ENCODE data around the gene ASIC2.

Gene ASIC2

GRCh38 chr17:33055746-33056145, 237.3 kb downstream of the ASIC2 start:
- H3K4me3 ChIP-seq (ENCODE audit: low read depth, low read length) = no peak overlapping the region
- DNase-seq (ENCODE audit: low read depth, low spot score) = no peak
- TF ChIP-seq CTCF (IDR thresholded peaks at IDR 0.05; ENCODE audit: insufficient read depth, low read length, missing control alignments) = no peak
- CTCF ChIA-PET = interaction anchor here (0.9 to 2.9 kb wide), 3 partner anchors 11 to 273 kb away, joined by 3 to 8 read pairs (median 4); no protein-coding TSS in a partner anchor
- POLR2A ChIA-PET = no interaction called here

DNA sequence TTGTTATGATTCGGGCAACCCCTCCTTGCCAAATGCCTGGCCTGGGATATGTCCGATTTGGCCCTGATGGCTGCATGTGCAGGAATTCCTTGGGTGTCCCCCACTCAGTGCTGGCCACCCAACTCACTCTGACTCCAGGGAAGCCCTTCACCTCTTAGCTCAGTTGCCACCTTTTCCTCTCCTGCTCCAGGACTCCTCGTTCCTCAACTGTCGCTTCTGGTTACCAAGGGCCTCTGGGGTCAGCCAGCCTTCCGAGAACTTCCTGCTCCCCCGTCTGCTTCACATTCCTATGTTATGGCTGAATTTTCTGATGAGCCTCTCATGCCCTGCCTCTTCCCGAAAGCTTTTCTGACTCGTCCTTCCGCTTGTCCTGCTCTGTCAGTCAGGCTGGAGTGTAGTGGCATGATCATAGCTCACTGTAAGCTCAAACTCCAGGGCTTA, 237.9 kb downstream of the ASIC2 start:
- ChIA-PET POLR2A (no interaction called here), CTCF (interaction anchor here (1.0 to 2.9 kb wide), 3 partner anchors 11 to 272 kb away, joined by 3 to 8 read pairs (median 3); no protein-coding TSS in a partner anchor)
- DNase-seq (ENCODE audit: low read depth, low spot score) = no peak

GRCh38 chr17:33054412-33054811, 238.7 kb downstream of the ASIC2 start:
- H3K4me3 ChIP-seq (ENCODE audit: low read depth, low read length) = no peak overlapping the region
- TF ChIP-seq CTCF (IDR thresholded peaks at IDR 0.05; ENCODE audit: insufficient read depth, low read length, missing control alignments) = no peak
- CTCF ChIA-PET = interaction anchor here (1.0 to 2.9 kb wide), 2 partner anchors 10 to 17 kb away, joined by 3 to 8 read pairs; no protein-coding TSS in a partner anchor
- POLR2A ChIA-PET = no interaction called here
- no peak for DNase-seq (ENCODE audit: low read depth, low spot score)

More for the DNA sequence above, 237.9 kb downstream of the ASIC2 start:
- TF ChIP-seq CTCF (IDR thresholded peaks at IDR 0.05; ENCODE audit: insufficient read depth, low read length, missing control alignments) = no peak
- no peak overlapping the region for H3K4me3 ChIP-seq (ENCODE audit: low read depth, low read length)

- DNase-seq (ENCODE audit: low read depth, low spot score) = no peak
- no peak overlapping the region for H3K4me3 ChIP-seq (ENCODE audit: low read depth, low read length)
- CTCF ChIA-PET = interaction anchor here (1.0 to 2.9 kb wide), 2 partner anchors 9 to 28 kb away, joined by 3 to 8 read pairs; no protein-coding TSS in a partner anchor
- TF ChIP-seq CTCF (IDR thresholded peaks at IDR 0.05; ENCODE audit: insufficient read depth, low read length, missing control alignments) = no peak
- POLR2A ChIA-PET = no interaction called here
Observed at GRCh38 chr17:33053676-33054075, 239.4 kb downstream of the ASIC2 start.

- TF ChIP-seq CTCF (IDR thresholded peaks at IDR 0.05; ENCODE audit: insufficient read depth, low read length, missing control alignments) = no peak
- no peak overlapping the region for H3K4me3 ChIP-seq (ENCODE audit: low read depth, low read length)
- no peak for DNase-seq (ENCODE audit: low read depth, low spot score)
- POLR2A ChIA-PET = no interaction called here
- CTCF ChIA-PET = interaction anchor here (1.5 to 2.6 kb wide), 3 partner anchors 15 to 270 kb away, joined by 5 to 12 read pairs (median 5); partner anchors contain the start of gene MYO1D
Observed at GRCh38 chr17:33052856-33053255, 240.2 kb downstream of the ASIC2 start.

DNA sequence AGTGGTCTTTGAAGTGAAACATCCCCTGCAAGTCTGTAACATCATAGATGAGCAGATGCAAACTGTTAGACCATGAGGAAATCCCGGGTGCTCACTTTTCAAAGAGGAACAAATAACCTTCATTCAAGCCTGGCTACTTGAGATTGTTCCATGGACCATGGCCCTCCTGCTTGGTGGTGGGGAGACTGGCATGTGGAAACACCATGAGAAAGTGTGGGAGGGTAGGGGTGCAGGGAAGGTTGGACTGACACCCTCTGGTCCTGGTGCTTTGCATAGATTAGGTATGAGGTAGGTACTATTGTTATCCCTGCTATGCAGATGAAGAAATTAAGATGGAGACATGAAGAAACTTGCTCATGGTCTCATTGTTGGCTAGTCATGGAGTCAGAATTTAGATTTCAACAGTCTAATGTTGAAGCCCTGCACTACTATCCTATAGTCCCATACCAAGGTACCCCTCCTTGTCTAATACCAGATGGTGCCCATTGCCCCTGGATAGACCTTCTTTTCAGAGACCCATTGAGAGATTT, 242.4 kb downstream of the ASIC2 start:
- CTCF ChIA-PET = interaction anchor here (0.7 to 2.6 kb wide), 5 partner anchors 12 to 268 kb away, joined by 3 to 12 read pairs (median 5); no protein-coding TSS in a partner anchor
- no peak for DNase-seq (ENCODE audit: low read depth, low spot score)
- no peak overlapping the region for H3K4me3 ChIP-seq (ENCODE audit: low read depth, low read length)
- POLR2A ChIA-PET = no interaction called here
- no peak for TF ChIP-seq CTCF (IDR thresholded peaks at IDR 0.05; ENCODE audit: insufficient read depth, low read length, missing control alignments)
